ENCODE results near the gene DYNC1I1. TPM values are rescaled to one million over a fixed set of nuclear protein-coding genes. Genes with fewer than 3 reads are reported as not detected.

The DYNC1I1 gene
- total RNA-seq, 1 experiment from 2014 or later: 3.6 TPM

- POLR2A ChIA-PET (ENCODE audit: low non-redundant PET): no interaction called here
- intact Hi-C loops (cut with micrococcal nuclease; ENCODE audit: unreplicated experiment): no loop called here
- no peaks in the 10 kb centered on the region for H3K36me3 ChIP-seq (ENCODE audit: insufficient read depth, low read length, poor library complexity, severe bottlenecking)
Observed at GRCh38 chr7:96052860-96053470, 280.6 kb downstream of the DYNC1I1 start.

DNA sequence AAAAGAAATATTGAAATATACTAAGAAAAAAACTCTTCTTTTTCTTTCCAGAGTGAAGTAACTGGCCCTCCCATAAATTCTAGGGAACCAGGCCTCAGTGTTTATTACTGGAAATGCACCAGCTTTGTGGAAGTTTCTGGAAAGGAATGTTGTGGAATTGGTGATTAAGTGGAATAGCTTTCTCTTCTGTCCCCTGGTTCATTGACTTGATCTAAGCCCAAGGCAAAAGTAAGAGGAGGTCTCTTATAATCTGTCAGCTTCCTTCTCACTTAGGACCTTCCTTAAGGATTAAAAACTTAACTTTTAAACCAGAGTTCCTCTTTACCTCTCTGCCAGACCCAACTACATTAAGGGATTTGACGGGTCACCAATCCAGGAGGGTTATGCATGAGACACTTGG lies 283.4 kb downstream of the DYNC1I1 start:
- POLR2A ChIA-PET (ENCODE audit: low non-redundant PET): no interaction called here
- intact Hi-C loops (cut with micrococcal nuclease; ENCODE audit: unreplicated experiment): no loop called here
- TF ChIP-seq CTCF (conservative IDR thresholded peaks at IDR 0.05; ENCODE audit: low read depth, low read length) (no peak), EZH2 (IDR thresholded peaks at IDR 0.05; ENCODE audit: borderline replicate concordance, low read depth, low read length, poor library complexity, severe bottlenecking) (no peak)
- Histone ChIP-seq H3K27ac (ENCODE audit: low read depth, low read length, poor library complexity, severe bottlenecking) (no peak overlapping the region), H3K4me3 (ENCODE audit: low read depth, low read length, poor library complexity, severe bottlenecking) (no peak overlapping the region), H3K27me3 (replicated peaks; ENCODE audit: insufficient read depth, low read depth, low read length, poor library complexity) (no peaks in the 10 kb centered on the region), H3K4me1 (ENCODE audit: insufficient read depth, low read length, poor library complexity, severe bottlenecking) (no peaks in the 10 kb centered on the region), H3K36me3 (ENCODE audit: insufficient read depth, low read length, poor library complexity, severe bottlenecking) (no peaks in the 10 kb centered on the region), H3K9me3 (ENCODE audit: low read depth, low read length, poor library complexity, severe bottlenecking) (no peaks in the 10 kb centered on the region)
- DNase-seq (ENCODE audit: low spot score): no peak
- no TSS peak for BruUV-seq (replicated peaks)
- CTCF ChIA-PET: no interaction called here

More at GRCh38 chr7:96052860-96053470, 280.6 kb downstream of the DYNC1I1 start:
- Histone ChIP-seq H3K9me3 (ENCODE audit: low read depth, low read length, poor library complexity, severe bottlenecking) (no peaks in the 10 kb centered on the region), H3K4me3 (ENCODE audit: low read depth, low read length, poor library complexity, severe bottlenecking) (no peak overlapping the region), H3K27me3 (replicated peaks; ENCODE audit: insufficient read depth, low read depth, low read length, poor library complexity) (no peaks in the 10 kb centered on the region), H3K4me1 (ENCODE audit: insufficient read depth, low read length, poor library complexity, severe bottlenecking) (no peaks in the 10 kb centered on the region), H3K27ac (ENCODE audit: low read depth, low read length, poor library complexity, severe bottlenecking) (no peak overlapping the region)
- BruUV-seq (replicated peaks): no TSS peak
- no peak for DNase-seq (ENCODE audit: low spot score)
- CTCF ChIA-PET: no interaction called here
- TF ChIP-seq EZH2 (IDR thresholded peaks at IDR 0.05; ENCODE audit: borderline replicate concordance, low read depth, low read length, poor library complexity, severe bottlenecking) (no peak), CTCF (conservative IDR thresholded peaks at IDR 0.05; ENCODE audit: low read depth, low read length) (no peak)

DNA sequence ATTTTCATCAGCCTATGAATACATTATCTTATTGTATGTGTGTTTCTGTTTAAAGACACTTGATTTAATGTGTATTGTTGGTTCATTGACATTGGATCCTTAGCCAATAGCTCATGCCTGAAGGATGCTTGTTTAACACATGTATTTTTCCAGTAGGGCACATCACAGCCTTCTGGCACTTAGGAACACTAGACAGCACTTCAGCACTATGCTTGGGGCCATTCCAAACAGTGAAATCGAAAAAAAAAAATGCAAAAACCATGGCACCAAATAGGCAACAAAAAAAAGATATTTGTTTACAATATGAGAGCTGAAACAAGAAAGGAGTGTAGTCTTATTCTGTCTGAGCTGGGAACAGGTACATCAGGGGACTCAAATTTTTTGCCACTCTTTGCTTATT lies 286.7 kb downstream of the DYNC1I1 start:
- no peaks in the 10 kb centered on the region for H3K9me3 ChIP-seq (ENCODE audit: low read depth, low read length, poor library complexity, severe bottlenecking)
- DNase-seq (ENCODE audit: low spot score): no peak
- no peak overlapping the region for H3K4me3 ChIP-seq (ENCODE audit: low read depth, low read length, poor library complexity, severe bottlenecking)
- H3K27ac ChIP-seq (ENCODE audit: low read depth, low read length, poor library complexity, severe bottlenecking): no peak overlapping the region
- intact Hi-C loops (cut with micrococcal nuclease; ENCODE audit: unreplicated experiment): no loop called here
- no peaks in the 10 kb centered on the region for H3K27me3 ChIP-seq (replicated peaks; ENCODE audit: insufficient read depth, low read depth, low read length, poor library complexity)
- TF ChIP-seq CTCF (conservative IDR thresholded peaks at IDR 0.05; ENCODE audit: low read depth, low read length) (no peak), EZH2 (IDR thresholded peaks at IDR 0.05; ENCODE audit: borderline replicate concordance, low read depth, low read length, poor library complexity, severe bottlenecking) (no peak)
- CTCF ChIA-PET: no interaction called here
- POLR2A ChIA-PET (ENCODE audit: low non-redundant PET): no interaction called here
- no peaks in the 10 kb centered on the region for H3K4me1 ChIP-seq (ENCODE audit: insufficient read depth, low read length, poor library complexity, severe bottlenecking)
- no TSS peak for BruUV-seq (replicated peaks)
- no peaks in the 10 kb centered on the region for H3K36me3 ChIP-seq (ENCODE audit: insufficient read depth, low read length, poor library complexity, severe bottlenecking)

Measured in A673 (cell line).